Measurements from ENCODE around the gene DNMT1. TPM values are rescaled to one million over a fixed set of nuclear protein-coding genes. Genes with fewer than 3 reads are reported as not detected.
"Not testable (repeated sequence)": the region's sequence is repeated elsewhere in the genome, so short reads cannot be mapped to it uniquely, and the experiment has no call there.

Gene DNMT1
- total RNA-seq, 2 donors from 2014 or later: 17.2 to 27.7 TPM

- no peak overlapping the region for H3K4me3 ChIP-seq
- H3K9me3 ChIP-seq: no peaks in the 10 kb centered on the region
- H3K27me3 ChIP-seq: no peaks in the 10 kb centered on the region
- H3K27ac ChIP-seq: no peak overlapping the region
- no peak for DNase-seq (ENCODE audit: low spot score)
- no peaks in the 10 kb centered on the region for H3K4me1 ChIP-seq
- peaks cover 54% of the 10 kb centered on the region for H3K36me3 ChIP-seq
- no peak for TF ChIP-seq CTCF (IDR thresholded peaks at IDR 0.05)
Observed at GRCh38 chr19:10173527-10173926, 21.2 kb downstream of the DNMT1 start.

- H3K4me3 ChIP-seq: no peak overlapping the region
- DNase-seq (ENCODE audit: low spot score): no peak
- no peaks in the 10 kb centered on the region for H3K4me1 ChIP-seq
- H3K36me3 ChIP-seq: peaks cover 47% of the 10 kb centered on the region
- no peaks in the 10 kb centered on the region for H3K9me3 ChIP-seq
- no peaks in the 10 kb centered on the region for H3K27me3 ChIP-seq
- H3K27ac ChIP-seq: no peak overlapping the region
- no peak for TF ChIP-seq CTCF (IDR thresholded peaks at IDR 0.05)
Observed at GRCh38 chr19:10168386-10168948, 26.3 kb downstream of the DNMT1 start.

GRCh38 chr19:10167459-10167858 is 27.3 kb downstream of the DNMT1 start:
- peaks cover 54% of the 10 kb centered on the region for H3K36me3 ChIP-seq

GRCh38 chr19:10166501-10166900 is 28.3 kb downstream of the DNMT1 start:
- H3K9me3 ChIP-seq: not testable (repeated sequence)

More at GRCh38 chr19:10167459-10167858, 27.3 kb downstream of the DNMT1 start:
- H3K27me3 ChIP-seq: no peaks in the 10 kb centered on the region
- no peak overlapping the region for H3K4me3 ChIP-seq
- no peak for TF ChIP-seq CTCF (IDR thresholded peaks at IDR 0.05)
- no peaks in the 10 kb centered on the region for H3K4me1 ChIP-seq
- H3K27ac ChIP-seq: no peak overlapping the region
- no peak for DNase-seq (ENCODE audit: low spot score)
- no peaks in the 10 kb centered on the region for H3K9me3 ChIP-seq

GRCh38 chr19:10166046-10166445 is 28.7 kb downstream of the DNMT1 start:
- no peak for TF ChIP-seq CTCF (IDR thresholded peaks at IDR 0.05)
- Histone ChIP-seq H3K9me3 (no peaks in the 10 kb centered on the region), H3K27ac (no peak overlapping the region), H3K27me3 (no peaks in the 10 kb centered on the region), H3K4me1 (no peaks in the 10 kb centered on the region), H3K36me3 (peaks cover 63% of the 10 kb centered on the region), H3K4me3 (no peak overlapping the region)
- no peak for DNase-seq (ENCODE audit: low spot score)

More at GRCh38 chr19:10166501-10166900, 28.3 kb downstream of the DNMT1 start:
- H3K27ac ChIP-seq; H3K4me1 ChIP-seq; H3K27me3 ChIP-seq; DNase-seq (ENCODE audit: low spot score); H3K4me3 ChIP-seq: not testable (repeated sequence)
- H3K36me3 ChIP-seq: peaks cover 63% of the 10 kb centered on the region

GRCh38 chr19:10163536-10163935 is 31.2 kb downstream of the DNMT1 start:
- H3K27me3 ChIP-seq: no peaks in the 10 kb centered on the region
- H3K9me3 ChIP-seq: no peaks in the 10 kb centered on the region
- no peak for TF ChIP-seq CTCF (IDR thresholded peaks at IDR 0.05)
- peaks cover 74% of the 10 kb centered on the region for H3K36me3 ChIP-seq
- no peak overlapping the region for H3K4me3 ChIP-seq
- H3K4me1 ChIP-seq: no peaks in the 10 kb centered on the region
- no peak overlapping the region for H3K27ac ChIP-seq
- DNase-seq (ENCODE audit: low spot score): no peak
